NCI-H2196 (cell line): ENCODE results near the gene OSBPL10.
"Not testable (repeated sequence)": the region's sequence is repeated elsewhere in the genome, so short reads cannot be mapped to it uniquely, and the experiment has no call there.

Experiments
- DNase-seq: peaks from one replicate; lab custom pipeline; 2025; ENCODE audit not compliant: unreplicated experiment; lab: John Stamatoyannopoulos, UW

OSBPL10 gene

DNA sequence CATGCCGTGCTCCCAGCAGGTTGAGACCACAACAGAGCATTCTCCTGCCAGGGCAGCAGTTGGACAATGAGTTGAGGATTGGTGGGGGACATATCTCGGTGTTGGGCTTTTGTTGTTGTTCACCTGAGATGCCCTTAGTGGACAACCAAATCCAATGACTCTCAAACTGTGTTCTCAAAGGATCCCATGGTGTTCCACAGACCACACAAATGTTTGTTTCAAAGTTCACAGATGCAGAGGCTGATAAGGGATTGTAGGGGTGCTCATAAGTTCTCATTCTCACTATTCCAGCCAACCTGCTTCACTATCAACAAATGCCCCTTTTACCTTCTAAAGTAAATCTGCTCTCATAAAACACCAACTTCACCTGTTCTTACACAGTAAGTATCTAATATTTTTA, 159.9 kb downstream of the OSBPL10 start:
- no peak for DNase-seq

DNA sequence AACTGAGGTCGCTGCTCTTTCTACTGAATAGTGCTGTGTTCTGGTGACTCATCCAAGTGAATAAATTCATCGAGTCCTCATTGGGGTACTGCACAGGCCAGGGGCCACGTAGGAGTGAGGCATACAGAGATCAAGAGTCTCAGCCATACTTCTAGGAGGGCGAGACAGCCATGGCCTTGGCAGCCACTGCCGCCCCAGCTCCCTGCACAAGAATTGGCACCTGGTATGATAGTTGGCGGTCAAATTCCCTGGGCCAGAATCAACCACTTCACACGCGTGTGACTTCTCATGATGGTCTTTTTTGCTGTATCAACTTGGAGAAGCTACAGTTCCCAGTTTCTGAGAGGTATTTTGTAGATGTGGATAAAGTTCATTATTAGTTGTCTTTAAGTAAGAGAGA, 161.6 kb downstream of the OSBPL10 start:
- DNase-seq, result no peak

- DNase-seq, result no peak
Observed at GRCh38 chr3:31817411-31817966, 163.6 kb downstream of the OSBPL10 start.

- no peak for DNase-seq
Observed at GRCh38 chr3:31815631-31816440, 165.2 kb downstream of the OSBPL10 start.

- DNase-seq, result no peak
Observed at GRCh38 chr3:31815006-31815405, 166.1 kb downstream of the OSBPL10 start.

DNA sequence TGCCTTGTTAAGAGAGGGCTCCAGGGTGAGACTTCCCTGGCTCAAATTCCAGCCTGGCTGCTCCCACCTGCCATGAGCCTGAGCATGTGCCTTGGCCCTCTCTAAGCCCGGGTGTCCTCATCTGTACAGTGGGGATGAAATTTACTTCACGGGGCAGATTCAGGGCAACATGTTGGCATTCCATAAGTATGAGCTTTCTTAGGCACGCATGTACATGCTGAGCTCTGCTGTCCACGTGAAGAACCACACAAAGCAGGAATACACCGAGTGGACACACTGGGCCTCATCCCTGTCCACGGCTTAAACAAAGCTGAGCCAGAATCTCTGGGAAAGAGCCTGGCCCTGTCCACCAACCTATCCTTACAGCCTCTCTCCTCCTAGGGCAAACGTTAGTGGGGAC, 167.4 kb downstream of the OSBPL10 start:
- DNase-seq, result no peak

DNA sequence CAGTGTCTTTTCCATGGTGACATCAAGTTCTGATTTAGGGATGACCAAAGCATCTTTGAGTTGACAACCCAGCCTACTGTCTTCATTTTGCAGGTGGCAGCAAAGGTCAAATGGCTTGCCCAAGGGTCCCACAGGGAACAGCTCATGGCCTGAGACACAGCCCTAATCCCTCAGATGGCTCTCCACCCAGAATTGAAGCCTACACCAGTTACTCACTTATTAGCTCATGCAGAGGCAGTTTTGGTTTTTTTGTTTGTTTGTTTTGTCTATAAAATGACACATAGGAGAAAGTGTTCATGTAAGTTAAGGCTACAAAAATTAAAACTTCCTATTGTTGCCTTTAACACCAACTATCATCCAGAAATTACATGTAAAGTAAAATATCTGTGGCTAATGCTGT, 167.9 kb downstream of the OSBPL10 start:
- DNase-seq, result no peak

DNA sequence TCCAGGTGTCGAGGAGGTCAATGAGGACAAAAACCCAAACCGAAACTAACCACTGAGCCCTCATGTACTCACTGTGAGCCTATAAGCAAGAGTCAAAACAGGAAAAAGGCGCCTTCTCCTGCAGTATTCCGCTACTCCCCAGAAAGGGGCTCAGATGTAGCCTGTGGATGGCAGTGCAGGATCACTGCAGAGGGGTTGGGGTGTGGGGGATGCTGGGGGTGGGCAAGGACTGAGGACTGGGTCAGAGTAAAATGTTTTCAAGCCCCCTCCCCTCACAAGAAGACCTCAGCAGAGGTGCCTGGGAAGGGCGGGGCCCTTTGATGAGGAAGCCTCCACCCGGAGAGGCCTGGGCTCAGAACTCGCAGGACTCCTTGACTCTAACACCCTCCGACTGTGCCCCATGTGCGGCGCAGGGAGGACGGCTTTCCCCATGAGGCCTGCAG, 170.1 kb downstream of the OSBPL10 start:
- DNase-seq, result no peak

- DNase-seq, result no peak
Observed at GRCh38 chr3:31808143-31808720, 172.8 kb downstream of the OSBPL10 start.

- DNase-seq, result no peak
Observed at GRCh38 chr3:31804251-31805051, 176.6 kb downstream of the OSBPL10 start.

DNA sequence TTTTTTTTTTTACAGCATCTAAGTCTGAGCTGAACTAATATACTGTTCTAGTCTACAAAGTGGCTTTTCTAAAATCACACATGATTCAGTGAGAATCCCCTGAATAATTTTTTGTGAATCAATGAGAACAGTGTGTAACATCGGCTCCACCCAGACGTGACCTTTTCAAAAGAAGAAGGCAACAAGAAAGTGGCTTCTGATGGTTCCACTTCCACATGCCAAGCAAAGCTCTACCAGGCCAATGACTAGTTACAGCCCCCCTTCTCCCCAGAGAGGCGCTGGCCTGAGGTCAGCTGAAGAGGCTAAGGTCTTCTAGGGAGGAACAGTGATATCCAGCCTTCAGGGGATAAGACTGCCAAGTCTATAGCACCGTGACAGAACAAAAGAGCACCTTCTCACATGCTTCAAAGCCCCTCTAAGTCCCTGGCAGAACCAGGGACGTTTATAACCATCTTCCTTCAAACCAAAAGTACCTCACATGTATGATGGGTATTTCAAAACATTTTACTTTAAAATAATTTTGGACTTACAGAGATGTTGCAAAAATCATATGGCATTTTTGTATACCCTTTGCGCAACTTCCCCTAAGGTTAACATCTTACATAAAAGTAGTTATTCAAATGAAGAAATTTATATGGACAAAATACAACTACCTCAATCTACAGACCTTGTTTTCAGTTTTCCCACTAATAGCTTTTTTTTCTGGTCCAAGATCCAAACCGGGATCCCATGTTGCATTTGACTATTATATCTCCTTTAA, 177.9 kb downstream of the OSBPL10 start:
- no peak for DNase-seq

DNA sequence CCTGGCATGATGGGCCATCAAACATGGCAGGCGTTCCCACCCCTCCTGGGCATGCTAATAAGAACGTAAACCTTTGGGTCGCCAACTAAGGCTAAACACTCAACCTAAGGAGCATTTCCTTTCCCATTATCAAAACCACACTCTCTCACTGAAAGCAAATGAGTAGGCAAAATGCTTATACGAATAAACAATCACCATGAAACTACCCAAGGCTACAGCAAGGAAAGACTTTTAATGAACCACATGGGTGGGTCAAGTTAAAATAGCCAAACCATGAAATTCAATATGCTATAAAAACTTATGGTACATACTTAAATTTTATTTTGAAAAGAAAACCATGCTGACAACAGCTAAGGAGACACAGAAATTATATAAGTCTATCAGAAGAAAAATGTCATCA, 180.6 kb downstream of the OSBPL10 start:
- DNase-seq, result no peak

DNA sequence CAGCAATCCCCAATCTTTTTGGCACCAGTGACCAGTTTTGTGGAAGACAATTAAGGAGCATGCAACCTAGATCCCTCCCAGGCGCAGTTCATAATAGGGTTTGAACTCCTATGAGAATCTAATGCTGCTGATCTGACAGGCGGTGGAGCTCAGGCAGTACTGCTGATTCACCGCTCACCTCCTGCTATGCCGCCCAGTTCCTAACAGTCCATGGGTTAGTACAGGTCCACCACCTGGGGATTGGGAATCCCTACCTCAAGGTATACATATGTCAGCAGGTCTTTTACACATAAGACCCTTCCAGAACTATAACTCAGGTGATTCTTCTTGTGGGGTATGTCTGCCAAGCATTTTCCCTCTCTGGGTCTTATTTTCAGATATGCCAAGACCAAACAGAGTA, 182.2 kb downstream of the OSBPL10 start:
- DNase-seq, result no peak

- no peak for DNase-seq
Observed at GRCh38 chr3:31793821-31794220, 187.2 kb downstream of the OSBPL10 start.

- no peak for DNase-seq
Observed at GRCh38 chr3:31791090-31791430, 190.0 kb downstream of the OSBPL10 start.

GRCh38 chr3:31790193-31791089, 190.6 kb downstream of the OSBPL10 start:
- DNase-seq, result no peak

DNA sequence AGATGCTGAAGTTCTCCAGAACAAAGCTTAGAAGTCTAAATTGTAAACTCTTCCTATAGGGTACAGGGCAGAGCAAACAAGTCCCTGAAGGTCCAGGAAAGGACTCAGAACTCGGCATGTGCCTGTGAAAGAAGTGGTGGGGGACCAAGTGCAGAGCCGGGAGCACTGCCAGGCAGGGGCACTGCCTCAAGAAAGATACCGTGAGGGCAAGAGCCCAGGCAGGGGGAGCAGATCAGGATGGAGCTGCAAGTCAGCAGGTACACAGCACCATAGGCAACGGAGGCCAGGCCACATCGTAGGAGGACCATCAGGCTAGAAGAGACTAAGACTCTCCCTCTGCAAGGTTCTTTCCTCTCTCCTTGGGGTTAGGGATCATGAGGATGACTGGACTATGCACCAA, 191.6 kb downstream of the OSBPL10 start:
- no peak for DNase-seq

GRCh38 chr3:31785734-31786133, 195.3 kb downstream of the OSBPL10 start:
- no peak for DNase-seq

GRCh38 chr3:31785286-31785685, 195.8 kb downstream of the OSBPL10 start:
- no peak for DNase-seq

DNA sequence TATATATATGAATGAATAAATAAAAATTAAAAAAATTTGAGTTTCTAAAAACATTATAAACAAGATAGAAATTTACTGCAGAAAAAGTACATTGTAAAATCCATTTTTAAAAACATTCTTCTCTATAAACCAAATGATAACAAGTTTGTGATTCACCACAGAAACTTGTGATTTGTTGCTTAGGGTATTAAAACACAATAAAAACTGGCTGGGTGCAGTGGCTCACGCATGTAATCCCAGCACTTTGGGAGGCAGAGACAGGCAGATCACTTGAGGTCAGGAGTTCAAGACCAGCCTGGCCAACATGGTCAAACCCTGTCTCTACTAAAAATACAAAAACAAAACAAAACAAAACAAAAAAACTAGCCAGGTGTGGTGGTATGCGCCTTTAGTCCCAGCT, 197.2 kb downstream of the OSBPL10 start:
- not testable (repeated sequence) for DNase-seq
